ENCODE results near the gene TWIST1.

Gene TWIST1

GRCh38 chr7:19114551-19114855 lies 2.9 kb downstream of the TWIST1 start:
- no peaks in the 10 kb centered on the region for H3K9me3 ChIP-seq
- DNase-seq, result no peak
- peaks cover 41% of the 10 kb centered on the region for H3K36me3 ChIP-seq
- no peaks in the 10 kb centered on the region for H3K27me3 ChIP-seq
- peak overlapping the region; percentile 95 for H3K4me3 ChIP-seq (ENCODE audit: low read depth, low read length)
- H3K4me1 ChIP-seq, result peaks cover 13% of the 10 kb centered on the region
- TF ChIP-seq CTCF (IDR thresholded peaks at IDR 0.05; ENCODE audit: low read depth, low read length), result no peak

- no peak for DNase-seq
- Histone ChIP-seq H3K27me3 (no peaks in the 10 kb centered on the region), H3K4me3 (ENCODE audit: low read depth, low read length) (peak overlapping the region; percentile 95), H3K36me3 (peaks cover 41% of the 10 kb centered on the region), H3K4me1 (peaks cover 18% of the 10 kb centered on the region), H3K9me3 (no peaks in the 10 kb centered on the region)
- TF ChIP-seq CTCF (IDR thresholded peaks at IDR 0.05; ENCODE audit: low read depth, low read length), result no peak
Observed at GRCh38 chr7:19113855-19114550, 3.4 kb downstream of the TWIST1 start.

GRCh38 chr7:19113002-19113350 lies 4.5 kb downstream of the TWIST1 start:
- Histone ChIP-seq H3K27me3 (no peaks in the 10 kb centered on the region), H3K36me3 (peaks cover 41% of the 10 kb centered on the region), H3K4me3 (ENCODE audit: low read depth, low read length) (peak overlapping the region; percentile 95), H3K4me1 (peaks cover 24% of the 10 kb centered on the region), H3K9me3 (no peaks in the 10 kb centered on the region)
- no peak for TF ChIP-seq CTCF (IDR thresholded peaks at IDR 0.05; ENCODE audit: low read depth, low read length)
- DNase-seq, result no peak

DNA sequence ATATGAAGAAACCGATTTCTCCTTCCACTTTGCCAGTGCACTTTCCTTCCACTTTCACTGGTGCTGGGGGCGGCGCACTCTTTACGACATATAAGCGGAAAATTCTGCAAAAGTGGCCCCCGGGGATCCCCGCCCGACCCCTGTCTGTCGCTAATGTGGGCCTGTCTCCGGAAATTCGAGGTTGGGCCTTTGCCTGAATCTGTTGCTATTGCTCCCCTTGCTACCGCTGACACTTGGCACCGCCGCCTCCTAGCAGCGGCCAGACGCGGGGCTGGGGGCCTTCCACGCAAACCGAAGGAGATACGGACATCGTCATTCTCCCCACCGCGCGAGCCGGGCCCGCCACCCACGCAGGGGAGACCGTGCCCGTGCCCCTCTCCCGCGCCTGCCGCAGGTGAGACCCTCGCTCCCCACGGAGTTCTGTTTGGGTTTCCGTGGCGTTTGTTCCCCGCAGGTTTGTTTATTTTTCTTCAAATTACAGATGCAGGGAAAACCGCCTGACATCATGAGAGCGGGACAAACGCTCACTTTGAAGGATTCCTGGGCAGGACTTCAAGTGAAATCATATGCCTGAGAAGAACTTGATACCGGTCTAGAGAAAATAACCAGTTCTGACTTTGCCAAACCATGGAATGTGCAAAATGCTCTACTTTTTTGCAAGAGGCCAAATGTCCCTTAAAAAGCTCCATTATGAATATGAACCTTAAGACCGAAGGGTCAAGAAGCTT lies 5.0 kb downstream of the TWIST1 start:
- peaks cover 41% of the 10 kb centered on the region for H3K36me3 ChIP-seq
- no peaks in the 10 kb centered on the region for H3K9me3 ChIP-seq
- H3K27me3 ChIP-seq, result no peaks in the 10 kb centered on the region
- DNase-seq, result peak; percentile 72
- H3K4me1 ChIP-seq, result peaks cover 24% of the 10 kb centered on the region
- no peak for TF ChIP-seq CTCF (IDR thresholded peaks at IDR 0.05; ENCODE audit: low read depth, low read length)
- H3K4me3 ChIP-seq (ENCODE audit: low read depth, low read length), result peak overlapping the region; percentile 95

- Histone ChIP-seq H3K4me3 (ENCODE audit: low read depth, low read length) (peak overlapping the region; percentile 95), H3K9me3 (no peaks in the 10 kb centered on the region), H3K27me3 (no peaks in the 10 kb centered on the region), H3K36me3 (peaks cover 40% of the 10 kb centered on the region), H3K4me1 (peaks cover 28% of the 10 kb centered on the region)
- DNase-seq, result no peak
- no peak for TF ChIP-seq CTCF (IDR thresholded peaks at IDR 0.05; ENCODE audit: low read depth, low read length)
Observed at GRCh38 chr7:19111474-19112273, 5.8 kb downstream of the TWIST1 start.
